GM23338 (cell line): ENCODE data around the gene LITAF. TPM values are rescaled to one million over a fixed set of nuclear protein-coding genes. Genes with fewer than 3 reads are reported as not detected.

Experiments used
- ATAC-seq: fragments of 200-7000 bp; cut with Tn5 transposase; 3 replicates; pipeline ENCODE4 v1.9.1; 2020
- DNase-seq: peaks from one replicate; pipeline ENCODE4 v3.0.0-alpha.2; 2015; ENCODE audit warnings: low spot score
- H2AFZ ChIP-seq: fragments of 200-600 bp; sonication (generic); 2 replicates; pipeline ENCODE4 v1.8.0; 2016; ENCODE audit warnings: antibody characterized with exemption, mild to moderate bottlenecking, moderate library complexity
- H3F3A ChIP-seq: fragments of 200-600 bp; sonication (generic); replicated peaks from 2 replicates; pipeline ENCODE4 v1.8.0; 2017; ENCODE audit warnings: antibody characterized with exemption, mixed run types, low read depth
- H3K27ac ChIP-seq: fragments of 200-600 bp; sonication (generic); 2 replicates; pipeline ENCODE4 v1.6.1; 2016; ENCODE audit warnings: low read depth
- H3K27me3 ChIP-seq: fragments of 200-600 bp; sonication (generic); 2 replicates; pipeline ENCODE4 v1.8.0; 2016; ENCODE audit warnings: mild to moderate bottlenecking, mixed run types, moderate library complexity; ENCODE audit not compliant: insufficient read depth
- H3K36me3 ChIP-seq: fragments of 200-600 bp; sonication (generic); 2 replicates; pipeline ENCODE4 v1.8.0; 2016; ENCODE audit warnings: mild to moderate bottlenecking; ENCODE audit not compliant: insufficient read depth
- H3K4me1 ChIP-seq: fragments of 200-600 bp; sonication (generic); 2 replicates; pipeline ENCODE4 v1.8.0; 2016; ENCODE audit warnings: mild to moderate bottlenecking, moderate library complexity; ENCODE audit not compliant: insufficient read depth
- H3K4me2 ChIP-seq: fragments of 200-600 bp; sonication (generic); 2 replicates; pipeline ENCODE4 v1.7.1; 2017; ENCODE audit warnings: mixed run types
- H3K4me3 ChIP-seq: fragments of 200-600 bp; sonication (generic); 2 replicates; pipeline ENCODE4 v1.6.1; 2016; ENCODE audit warnings: mixed run types
- H3K79me2 ChIP-seq: fragments of 200-600 bp; sonication (generic); replicated peaks from 2 replicates; pipeline ENCODE4 v1.8.0; 2017; ENCODE audit warnings: mild to moderate bottlenecking; ENCODE audit not compliant: insufficient read depth
- H3K9me2 ChIP-seq: fragments of 200-600 bp; sonication (generic); 2 replicates; pipeline ENCODE4 v1.8.0; 2017; ENCODE audit not compliant: insufficient read depth
- H4K20me1 ChIP-seq: fragments of 200-600 bp; sonication (generic); replicated peaks from 2 replicates; pipeline ENCODE4 v1.8.0; 2017; ENCODE audit warnings: mild to moderate bottlenecking; ENCODE audit not compliant: insufficient read depth
- H3K27ac Mint-ChIP-seq: 2 replicates; pipeline ENCODE4 v1.8.0; 2020; ENCODE audit warnings: inconsistent platforms, mild to moderate bottlenecking, moderate library complexity, mixed read lengths
- H3K27me3 Mint-ChIP-seq: 3 replicates; pipeline ENCODE4 v1.8.0; 2022; ENCODE audit warnings: low read depth, mild to moderate bottlenecking, moderate library complexity, mixed read lengths, inconsistent platforms; ENCODE audit not compliant: insufficient read depth, poor library complexity
- H3K36me3 Mint-ChIP-seq: 3 replicates; pipeline ENCODE4 v1.8.0; 2021; ENCODE audit warnings: low read depth, mild to moderate bottlenecking, inconsistent platforms, moderate library complexity, mixed read lengths
- H3K4me1 Mint-ChIP-seq: 3 replicates; pipeline ENCODE4 v1.8.0; 2020; ENCODE audit warnings: mild to moderate bottlenecking, inconsistent platforms, mixed read lengths
- H3K4me3 Mint-ChIP-seq: 3 replicates; pipeline ENCODE4 v1.8.0; 2021; ENCODE audit warnings: moderate library complexity, mild to moderate bottlenecking, inconsistent platforms, mixed read lengths
- H3K9me3 Mint-ChIP-seq: 3 replicates; pipeline ENCODE4 v1.8.0; 2020; ENCODE audit warnings: moderate library complexity, mild to moderate bottlenecking, inconsistent platforms, mixed read lengths
- CREB1 ChIP-seq: fragments of 250-450 bp; sonication (Bioruptor Pico); IDR thresholded peaks from 2 replicates; pipeline ENCODE4 v1.5.0; 2020; ENCODE audit warnings: low read depth, mild to moderate bottlenecking, moderate library complexity
- NANOG ChIP-seq: IDR thresholded peaks from 2 replicates; pipeline ENCODE4 v1.6.1; 2016; ENCODE audit warnings: antibody characterized with exemption, borderline replicate concordance
- POLR2AphosphoS5 ChIP-seq: IDR thresholded peaks from 2 replicates; pipeline ENCODE4 v1.6.1; 2016; ENCODE audit warnings: antibody characterized with exemption, low read depth
- polyA plus RNA-seq: library from polyadenylated mRNA; unstranded; fragments of >200 nt; fragmentation: Nextera tagmentation; extraction: Ambion mirVana; gene quantifications from 2 replicates; pipeline ENCODE4 v1.2.1, GENCODE V29; 2016
- total RNA-seq: library from RNA; depleted of rRNA; stranded (reverse); fragments of >200 nt; shearing (Covaris generic); gene quantifications from 2 replicates; pipeline ENCODE4 v1.2.3, GENCODE V29; 2014
- TF ChIP-seq, protein P1 (sequence below): fragments of 250-450 bp; sonication (Bioruptor Pico); IDR thresholded peaks from 2 replicates; pipeline ENCODE4 v1.5.0; 2020; ENCODE audit warnings: mild to moderate bottlenecking, moderate library complexity
- TF ChIP-seq, protein P2 (sequence below): IDR thresholded peaks from 2 replicates; pipeline ENCODE4 v1.6.1; 2016; ENCODE audit warnings: antibody characterized with exemption

The LITAF gene
- total and polyA plus RNA-seq, 2 experiments from 2014 or later: 131 to 158 TPM

DNA sequence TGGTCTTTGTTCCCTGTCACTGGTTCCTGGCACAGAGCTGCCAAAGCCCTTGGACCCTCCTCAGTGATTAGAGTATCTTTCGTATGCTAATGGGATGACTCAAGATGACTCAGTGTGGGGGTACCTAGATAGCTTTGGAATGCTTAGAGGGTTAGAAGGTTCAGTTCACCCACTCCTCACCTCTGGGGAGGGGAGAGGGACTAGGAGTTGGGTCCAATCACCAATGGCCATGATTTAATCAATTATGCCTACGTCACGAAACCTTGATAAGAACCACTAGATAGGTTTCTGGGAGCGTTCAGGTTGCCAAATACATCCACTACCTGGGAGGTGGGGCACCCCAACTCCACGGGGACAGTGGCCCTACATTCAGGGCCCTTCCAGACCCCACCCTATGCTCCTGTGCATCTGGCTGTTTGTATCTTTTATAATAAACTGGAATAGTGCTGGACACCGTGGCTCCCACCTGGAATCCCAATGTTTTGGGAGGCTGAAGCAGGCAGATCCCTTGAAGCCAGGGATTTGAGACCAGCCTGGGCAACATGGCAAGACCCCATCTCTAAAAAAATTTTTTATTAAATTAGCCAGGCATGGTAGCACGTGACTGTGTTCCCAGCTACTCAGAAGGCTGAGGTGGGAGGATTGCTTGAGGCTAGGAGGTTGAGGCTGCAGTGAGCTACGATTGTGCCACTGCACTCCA lies 29.2 kb upstream of the LITAF start:
- Mint-ChIP-seq H3K36me3 (no peaks in the 10 kb centered on the region; the same call in 2 of the 3 replicates), H3K4me3 (no peak overlapping the region), H3K9me3 (peaks cover 4% of the 10 kb centered on the region; the same call in 1 of the 3 replicates), H3K27ac (peak overlapping the region; percentile 84; the same call in 1 of the 2 replicates), H3K4me1 (peaks cover 23% of the 10 kb centered on the region), H3K27me3 (peaks cover 18% of the 10 kb centered on the region)
- Histone ChIP-seq H3K9me2 (no peaks in the 10 kb centered on the region), H3K36me3 (no peaks in the 10 kb centered on the region), H2AFZ (no peak overlapping the region), H3F3A (0 out of 2 replicates have a peak, but pooled peaks cover 7% of the 10 kb centered on the region), H3K4me2 (no peak overlapping the region), H3K27ac (no peak overlapping the region), H4K20me1 (no peaks in the 10 kb centered on the region), H3K27me3 (no peaks in the 10 kb centered on the region), H3K4me1 (peaks cover 11% of the 10 kb centered on the region; the same call in 1 of the 2 replicates), H3K79me2 (no peaks in the 10 kb centered on the region), H3K4me3 (no peak overlapping the region)
- DNase-seq (peak; percentile 90), ATAC-seq (peak; percentile 95)
- TF ChIP-seq, protein P1, sequence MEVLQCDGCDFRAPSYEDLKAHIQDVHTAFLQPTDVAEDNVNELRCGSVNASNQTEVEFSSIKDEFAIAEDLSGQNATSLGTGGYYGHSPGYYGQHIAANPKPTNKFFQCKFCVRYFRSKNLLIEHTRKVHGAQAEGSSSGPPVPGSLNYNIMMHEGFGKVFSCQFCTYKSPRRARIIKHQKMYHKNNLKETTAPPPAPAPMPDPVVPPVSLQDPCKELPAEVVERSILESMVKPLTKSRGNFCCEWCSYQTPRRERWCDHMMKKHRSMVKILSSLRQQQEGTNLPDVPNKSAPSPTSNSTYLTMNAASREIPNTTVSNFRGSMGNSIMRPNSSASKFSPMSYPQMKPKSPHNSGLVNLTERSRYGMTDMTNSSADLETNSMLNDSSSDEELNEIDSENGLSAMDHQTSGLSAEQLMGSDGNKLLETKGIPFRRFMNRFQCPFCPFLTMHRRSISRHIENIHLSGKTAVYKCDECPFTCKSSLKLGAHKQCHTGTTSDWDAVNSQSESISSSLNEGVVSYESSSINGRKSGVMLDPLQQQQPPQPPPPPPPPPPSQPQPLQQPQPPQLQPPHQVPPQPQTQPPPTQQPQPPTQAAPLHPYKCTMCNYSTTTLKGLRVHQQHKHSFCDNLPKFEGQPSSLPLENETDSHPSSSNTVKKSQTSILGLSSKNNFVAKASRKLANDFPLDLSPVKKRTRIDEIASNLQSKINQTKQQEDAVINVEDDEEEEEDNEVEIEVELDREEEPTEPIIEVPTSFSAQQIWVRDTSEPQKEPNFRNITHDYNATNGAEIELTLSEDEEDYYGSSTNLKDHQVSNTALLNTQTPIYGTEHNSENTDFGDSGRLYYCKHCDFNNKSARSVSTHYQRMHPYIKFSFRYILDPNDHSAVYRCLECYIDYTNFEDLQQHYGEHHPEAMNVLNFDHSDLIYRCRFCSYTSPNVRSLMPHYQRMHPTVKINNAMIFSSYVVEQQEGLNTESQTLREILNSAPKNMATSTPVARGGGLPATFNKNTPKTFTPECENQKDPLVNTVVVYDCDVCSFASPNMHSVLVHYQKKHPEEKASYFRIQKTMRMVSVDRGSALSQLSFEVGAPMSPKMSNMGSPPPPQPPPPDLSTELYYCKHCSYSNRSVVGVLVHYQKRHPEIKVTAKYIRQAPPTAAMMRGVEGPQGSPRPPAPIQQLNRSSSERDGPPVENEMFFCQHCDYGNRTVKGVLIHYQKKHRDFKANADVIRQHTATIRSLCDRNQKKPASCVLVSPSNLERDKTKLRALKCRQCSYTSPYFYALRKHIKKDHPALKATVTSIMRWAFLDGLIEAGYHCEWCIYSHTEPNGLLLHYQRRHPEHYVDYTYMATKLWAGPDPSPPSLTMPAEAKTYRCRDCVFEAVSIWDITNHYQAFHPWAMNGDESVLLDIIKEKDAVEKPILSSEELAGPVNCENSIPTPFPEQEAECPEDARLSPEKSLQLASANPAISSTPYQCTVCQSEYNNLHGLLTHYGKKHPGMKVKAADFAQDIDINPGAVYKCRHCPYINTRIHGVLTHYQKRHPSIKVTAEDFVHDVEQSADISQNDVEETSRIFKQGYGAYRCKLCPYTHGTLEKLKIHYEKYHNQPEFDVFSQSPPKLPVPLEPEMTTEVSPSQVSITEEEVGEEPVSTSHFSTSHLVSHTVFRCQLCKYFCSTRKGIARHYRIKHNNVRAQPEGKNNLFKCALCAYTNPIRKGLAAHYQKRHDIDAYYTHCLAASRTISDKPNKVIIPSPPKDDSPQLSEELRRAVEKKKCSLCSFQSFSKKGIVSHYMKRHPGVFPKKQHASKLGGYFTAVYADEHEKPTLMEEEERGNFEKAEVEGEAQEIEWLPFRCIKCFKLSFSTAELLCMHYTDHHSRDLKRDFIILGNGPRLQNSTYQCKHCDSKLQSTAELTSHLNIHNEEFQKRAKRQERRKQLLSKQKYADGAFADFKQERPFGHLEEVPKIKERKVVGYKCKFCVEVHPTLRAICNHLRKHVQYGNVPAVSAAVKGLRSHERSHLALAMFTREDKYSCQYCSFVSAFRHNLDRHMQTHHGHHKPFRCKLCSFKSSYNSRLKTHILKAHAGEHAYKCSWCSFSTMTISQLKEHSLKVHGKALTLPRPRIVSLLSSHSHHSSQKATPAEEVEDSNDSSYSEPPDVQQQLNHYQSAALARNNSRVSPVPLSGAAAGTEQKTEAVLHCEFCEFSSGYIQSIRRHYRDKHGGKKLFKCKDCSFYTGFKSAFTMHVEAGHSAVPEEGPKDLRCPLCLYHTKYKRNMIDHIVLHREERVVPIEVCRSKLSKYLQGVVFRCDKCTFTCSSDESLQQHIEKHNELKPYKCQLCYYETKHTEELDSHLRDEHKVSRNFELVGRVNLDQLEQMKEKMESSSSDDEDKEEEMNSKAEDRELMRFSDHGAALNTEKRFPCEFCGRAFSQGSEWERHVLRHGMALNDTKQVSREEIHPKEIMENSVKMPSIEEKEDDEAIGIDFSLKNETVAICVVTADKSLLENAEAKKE (CRISPR knock-in tag): peak; percentile 57; the same call in 1 of the 2 replicates
- peak; percentile 40; the same call in 1 of the 2 replicates for TF ChIP-seq NANOG
- peak; percentile 46; the same call in 1 of the 2 replicates for TF ChIP-seq CREB1 (CRISPR knock-in tag)
- TF ChIP-seq, protein P2, sequence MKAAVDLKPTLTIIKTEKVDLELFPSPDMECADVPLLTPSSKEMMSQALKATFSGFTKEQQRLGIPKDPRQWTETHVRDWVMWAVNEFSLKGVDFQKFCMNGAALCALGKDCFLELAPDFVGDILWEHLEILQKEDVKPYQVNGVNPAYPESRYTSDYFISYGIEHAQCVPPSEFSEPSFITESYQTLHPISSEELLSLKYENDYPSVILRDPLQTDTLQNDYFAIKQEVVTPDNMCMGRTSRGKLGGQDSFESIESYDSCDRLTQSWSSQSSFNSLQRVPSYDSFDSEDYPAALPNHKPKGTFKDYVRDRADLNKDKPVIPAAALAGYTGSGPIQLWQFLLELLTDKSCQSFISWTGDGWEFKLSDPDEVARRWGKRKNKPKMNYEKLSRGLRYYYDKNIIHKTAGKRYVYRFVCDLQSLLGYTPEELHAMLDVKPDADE: no peak
- no peak for TF ChIP-seq POLR2AphosphoS5
